Neural progenitor cell (in vitro differentiated cells): ENCODE measurements around the gene LSM3. TPM values are rescaled to one million over a fixed set of nuclear protein-coding genes. Genes with fewer than 3 reads are reported as not detected.

Experiments used
- DNase-seq: peaks from one replicate; pipeline ENCODE4 v3.0.0-alpha.2; 2016; ENCODE audit warnings: low spot score
- H2AFZ ChIP-seq: fragments of 200-600 bp; sonication (generic); replicated peaks from 2 replicates; pipeline ENCODE4 v1.6.1; 2016; ENCODE audit warnings: antibody characterized with exemption
- H3F3A ChIP-seq: fragments of 200-600 bp; sonication (generic); 2 replicates; pipeline ENCODE4 v1.6.1; 2016; ENCODE audit warnings: antibody characterized with exemption, low read depth
- H3K27ac ChIP-seq: fragments of 200-600 bp; sonication (generic); 2 replicates; pipeline ENCODE4 v1.5.1; 2016; ENCODE audit warnings: mild to moderate bottlenecking
- H3K27me3 ChIP-seq: fragments of 200-600 bp; sonication (generic); 2 replicates; pipeline ENCODE4 v1.6.1; 2016; ENCODE audit warnings: mild to moderate bottlenecking, moderate library complexity
- H3K36me3 ChIP-seq: fragments of 200-600 bp; sonication (generic); 2 replicates; pipeline ENCODE4 v1.5.1; 2016
- H3K4me1 ChIP-seq: fragments of 200-600 bp; sonication (generic); 2 replicates; pipeline ENCODE4 v1.6.1; 2016; ENCODE audit warnings: mixed run types
- H3K4me2 ChIP-seq: fragments of 200-600 bp; sonication (generic); 2 replicates; pipeline ENCODE4 v1.6.1; 2016
- H3K4me3 ChIP-seq: fragments of 200-600 bp; sonication (generic); 2 replicates; pipeline ENCODE4 v1.5.1; 2016
- H3K79me2 ChIP-seq: fragments of 200-600 bp; sonication (generic); 2 replicates; pipeline ENCODE4 v1.6.1; 2016; ENCODE audit warnings: low read depth
- H3K9ac ChIP-seq: fragments of 200-600 bp; sonication (generic); 2 replicates; pipeline ENCODE4 v1.6.1; 2016
- H3K9me3 ChIP-seq: fragments of 200-600 bp; sonication (generic); 2 replicates; pipeline ENCODE4 v1.5.1; 2016; ENCODE audit warnings: low read depth
- H4K20me1 ChIP-seq: fragments of 200-600 bp; sonication (generic); 2 replicates; pipeline ENCODE4 v1.6.1; 2016; ENCODE audit warnings: low read depth
- H3K27ac Mint-ChIP-seq: 3 replicates; pipeline ENCODE4 v1.8.0; 2021; ENCODE audit warnings: mixed read lengths
- H3K27me3 Mint-ChIP-seq: 2 replicates; pipeline ENCODE4 v1.8.0; 2022; ENCODE audit warnings: low read depth, mild to moderate bottlenecking, inconsistent platforms, moderate library complexity, mixed read lengths; ENCODE audit not compliant: insufficient read depth
- H3K36me3 Mint-ChIP-seq: 3 replicates; pipeline ENCODE4 v1.8.0; 2021; ENCODE audit warnings: mixed read lengths
- H3K4me1 Mint-ChIP-seq: 3 replicates; pipeline ENCODE4 v1.8.0; 2021; ENCODE audit warnings: mixed read lengths
- H3K4me3 Mint-ChIP-seq: 3 replicates; pipeline ENCODE4 v1.8.0; 2021; ENCODE audit warnings: mild to moderate bottlenecking, moderate library complexity, mixed read lengths
- H3K9me3 Mint-ChIP-seq: 3 replicates; pipeline ENCODE4 v1.8.0; 2020; ENCODE audit warnings: mixed read lengths
- CTCF ChIP-seq: fragments of 200-600 bp; sonication (generic); IDR thresholded peaks from 2 replicates; pipeline ENCODE4 v1.5.1; 2017; ENCODE audit warnings: antibody characterized with exemption, mild to moderate bottlenecking
- EZH2 ChIP-seq: fragments of 200-600 bp; sonication (generic); IDR thresholded peaks from 2 replicates; pipeline ENCODE4 v1.6.1; 2017; ENCODE audit warnings: antibody characterized with exemption, mild to moderate bottlenecking, moderate library complexity
- EZH2phosphoT487 ChIP-seq: fragments of 200-600 bp; sonication (generic); IDR thresholded peaks from 2 replicates; pipeline ENCODE4 v1.6.1; 2017; ENCODE audit warnings: antibody characterized with exemption
- total RNA-seq: library from RNA; depleted of rRNA; stranded (reverse); fragments of >200 nt; gene quantifications from 2 replicates; pipeline ENCODE4 v1.2.3, GENCODE V29; 2015; ENCODE audit warnings: low replicate concordance

Gene LSM3
- total RNA-seq, 1 donor from 2014 or later = 36.2 TPM

DNA sequence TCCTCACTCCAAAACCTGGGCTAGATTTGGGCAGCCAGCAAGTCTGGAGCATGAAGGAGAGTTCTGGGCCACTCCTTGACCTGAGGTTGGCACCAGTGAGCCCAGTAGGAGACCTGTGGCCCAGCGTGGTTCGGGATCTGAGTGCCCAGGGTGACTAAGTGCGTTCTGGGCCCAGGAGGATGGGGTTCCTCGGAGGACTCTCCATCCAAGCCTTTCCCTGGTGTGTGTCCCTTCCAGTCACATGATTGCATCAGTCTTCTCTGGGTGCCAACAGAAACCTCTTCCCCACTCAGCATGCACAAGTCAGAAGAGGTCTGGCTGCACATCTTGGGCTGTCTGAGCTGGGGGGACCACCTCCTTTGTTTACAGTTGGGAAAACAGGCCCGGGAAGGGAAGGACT, 38.8 kb upstream of the LSM3 start:
- no peaks in the 10 kb centered on the region for H3K36me3 ChIP-seq
- TF ChIP-seq EZH2 (no peak), EZH2phosphoT487 (no peak)
- H3K27me3 ChIP-seq = no peaks in the 10 kb centered on the region
- H3K4me3 ChIP-seq = no peak overlapping the region
- no peaks in the 10 kb centered on the region for H3K79me2 ChIP-seq
- H3K9me3 ChIP-seq = no peaks in the 10 kb centered on the region
- H3K4me2 ChIP-seq = no peak overlapping the region
- peaks cover 13% of the 10 kb centered on the region for H3K4me1 Mint-ChIP-seq
- H3K27ac ChIP-seq = no peak overlapping the region
- no peak overlapping the region for H3K4me3 Mint-ChIP-seq
- peaks cover 2% of the 10 kb centered on the region for H3K27me3 Mint-ChIP-seq
- no peak overlapping the region for H3K27ac Mint-ChIP-seq
- H3K4me1 ChIP-seq = no peaks in the 10 kb centered on the region
- DNase-seq = no peak
- no peaks in the 10 kb centered on the region for H3F3A ChIP-seq
- H4K20me1 ChIP-seq = no peaks in the 10 kb centered on the region
- H3K36me3 Mint-ChIP-seq = peaks cover 24% of the 10 kb centered on the region
- no peak overlapping the region for H2AFZ ChIP-seq
- no peak overlapping the region for H3K9ac ChIP-seq
- H3K9me3 Mint-ChIP-seq = no peaks in the 10 kb centered on the region

DNA sequence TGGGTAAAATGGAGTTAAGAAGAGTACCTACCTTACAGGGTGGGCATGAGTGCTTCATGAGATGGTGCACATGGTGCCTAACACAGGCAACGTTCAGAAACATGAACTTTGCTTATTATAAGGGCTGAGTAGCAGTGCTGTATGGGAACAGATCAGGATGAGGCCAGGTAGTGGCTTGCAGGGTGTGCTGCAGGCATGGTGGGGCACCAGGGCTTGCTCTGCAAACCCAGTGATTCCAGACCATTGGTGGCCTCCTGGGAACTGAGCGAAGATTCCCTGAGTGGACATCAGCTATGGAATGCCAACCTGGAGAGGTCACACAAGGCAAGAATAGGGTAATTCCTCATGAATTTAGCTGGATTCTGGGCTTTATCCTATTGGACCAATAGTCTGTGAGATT, 37.9 kb upstream of the LSM3 start:
- no peak overlapping the region for H3K9ac ChIP-seq
- H3K4me1 ChIP-seq = no peaks in the 10 kb centered on the region
- peaks cover 18% of the 10 kb centered on the region for H3K4me1 Mint-ChIP-seq
- no peaks in the 10 kb centered on the region for H3K36me3 ChIP-seq
- H3K4me3 Mint-ChIP-seq = no peak overlapping the region
- no peak overlapping the region for H3K27ac Mint-ChIP-seq
- no peaks in the 10 kb centered on the region for H3K27me3 ChIP-seq
- H3F3A ChIP-seq = no peaks in the 10 kb centered on the region
- H3K27me3 Mint-ChIP-seq = peaks cover 2% of the 10 kb centered on the region
- H3K9me3 ChIP-seq = no peaks in the 10 kb centered on the region
- H3K79me2 ChIP-seq = no peaks in the 10 kb centered on the region
- DNase-seq = no peak
- no peak overlapping the region for H3K4me3 ChIP-seq
- H3K4me2 ChIP-seq = no peak overlapping the region
- H4K20me1 ChIP-seq = no peaks in the 10 kb centered on the region
- H3K36me3 Mint-ChIP-seq = peaks cover 24% of the 10 kb centered on the region
- H3K9me3 Mint-ChIP-seq = no peaks in the 10 kb centered on the region
- H3K27ac ChIP-seq = no peak overlapping the region
- no peak overlapping the region for H2AFZ ChIP-seq
- TF ChIP-seq CTCF = no peak
- TF ChIP-seq EZH2 = no peak
- no peak for TF ChIP-seq EZH2phosphoT487

DNA sequence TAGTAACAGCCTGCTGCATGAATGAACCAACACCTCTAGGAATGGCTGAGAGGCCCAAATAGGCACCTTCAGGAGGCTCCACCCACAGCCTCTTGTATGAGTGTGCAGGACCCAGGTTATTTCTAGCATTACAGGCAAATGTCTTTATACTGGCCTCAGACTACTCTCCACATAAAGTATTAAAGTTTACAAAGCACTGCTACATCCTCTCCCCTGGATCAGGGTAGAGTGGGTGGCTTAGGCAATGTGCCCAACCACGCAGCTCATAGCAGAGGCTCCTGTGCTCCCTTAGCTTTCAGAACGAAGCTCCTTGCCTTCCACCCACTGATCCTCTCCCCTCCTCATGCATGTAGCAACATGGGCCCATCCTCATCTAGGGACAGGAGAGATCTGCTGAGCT, 37.5 kb upstream of the LSM3 start:
- Histone ChIP-seq H3K79me2 (no peaks in the 10 kb centered on the region), H3F3A (no peaks in the 10 kb centered on the region), H3K4me3 (no peak overlapping the region), H3K36me3 (no peaks in the 10 kb centered on the region), H3K4me1 (no peaks in the 10 kb centered on the region), H3K27ac (no peak overlapping the region), H2AFZ (no peak overlapping the region), H3K9me3 (no peaks in the 10 kb centered on the region), H3K9ac (no peak overlapping the region), H3K4me2 (no peak overlapping the region), H4K20me1 (no peaks in the 10 kb centered on the region), H3K27me3 (no peaks in the 10 kb centered on the region)
- no peak for DNase-seq
- H3K27ac Mint-ChIP-seq = peak overlapping the region; percentile 53
- H3K9me3 Mint-ChIP-seq = no peaks in the 10 kb centered on the region
- peaks cover 21% of the 10 kb centered on the region for H3K4me1 Mint-ChIP-seq
- H3K36me3 Mint-ChIP-seq = peaks cover 19% of the 10 kb centered on the region
- peaks cover 2% of the 10 kb centered on the region for H3K27me3 Mint-ChIP-seq
- no peak for TF ChIP-seq EZH2
- TF ChIP-seq CTCF = no peak
- no peak for TF ChIP-seq EZH2phosphoT487
- no peak overlapping the region for H3K4me3 Mint-ChIP-seq

DNA sequence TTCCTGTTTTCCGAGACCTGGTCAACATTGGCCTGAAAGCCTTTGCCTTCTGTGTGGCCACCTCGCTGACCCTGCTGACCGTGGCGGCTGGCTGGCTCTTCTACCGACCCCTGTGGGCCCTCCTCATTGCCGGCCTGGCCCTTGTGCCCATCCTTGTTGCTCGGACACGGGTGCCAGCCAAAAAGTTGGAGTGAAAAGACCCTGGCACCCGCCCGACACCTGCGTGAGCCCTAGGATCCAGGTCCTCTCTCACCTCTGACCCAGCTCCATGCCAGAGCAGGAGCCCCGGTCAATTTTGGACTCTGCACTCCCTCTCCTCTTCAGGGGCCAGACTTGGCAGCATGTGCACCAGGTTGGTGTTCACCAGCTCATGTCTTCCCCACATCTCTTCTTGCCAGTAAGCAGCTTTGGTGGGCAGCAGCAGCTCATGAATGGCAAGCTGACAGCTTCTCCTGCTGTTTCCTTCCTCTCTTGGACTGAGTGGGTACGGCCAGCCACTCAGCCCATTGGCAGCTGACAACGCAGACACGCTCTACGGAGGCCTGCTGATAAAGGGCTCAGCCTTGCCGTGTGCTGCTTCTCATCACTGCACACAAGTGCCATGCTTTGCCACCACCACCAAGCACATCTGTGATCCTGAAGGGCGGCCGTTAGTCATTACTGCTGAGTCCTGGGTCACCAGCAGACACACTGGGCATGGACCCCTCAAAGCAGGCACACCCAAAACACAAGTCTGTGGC, 36.8 kb upstream of the LSM3 start:
- Histone ChIP-seq H2AFZ (no peak overlapping the region), H3K4me3 (no peak overlapping the region), H3K79me2 (no peaks in the 10 kb centered on the region), H3K27ac (no peak overlapping the region), H3K4me2 (no peak overlapping the region), H3K9me3 (no peaks in the 10 kb centered on the region), H3F3A (no peaks in the 10 kb centered on the region), H3K9ac (no peak overlapping the region), H3K36me3 (no peaks in the 10 kb centered on the region), H4K20me1 (no peaks in the 10 kb centered on the region), H3K27me3 (no peaks in the 10 kb centered on the region), H3K4me1 (no peaks in the 10 kb centered on the region)
- TF ChIP-seq EZH2phosphoT487 (no peak), EZH2 (no peak), CTCF (no peak)
- no peak for DNase-seq
- Mint-ChIP-seq H3K9me3 (no peaks in the 10 kb centered on the region), H3K36me3 (peaks cover 20% of the 10 kb centered on the region), H3K27me3 (peaks cover 2% of the 10 kb centered on the region), H3K4me3 (no peak overlapping the region), H3K4me1 (peaks cover 21% of the 10 kb centered on the region), H3K27ac (no peak overlapping the region)
